HT1080 (cell line): ENCODE measurements around the gene NTM. TPM values are rescaled to one million over a fixed set of nuclear protein-coding genes. Genes with fewer than 3 reads are reported as not detected.
A peak's percentile ranks its signal among the peaks of the same experiment; 100 is the strongest.

Source experiments
- DNase-seq: peaks from one replicate; pipeline ENCODE4 v3.0.0-alpha.2; 2015; ENCODE audit warnings: low read depth
- total RNA-seq: library from RNA; depleted of rRNA; stranded (reverse); fragments of >200 nt; shearing (Covaris generic); gene quantifications from 2 replicates; pipeline ENCODE4 v1.2.3, GENCODE V29; 2014

The NTM gene
- total RNA-seq, 1 experiment from 2014 or later = 65.7 TPM

- DNase-seq = no peak
Observed at GRCh38 chr11:131597890-131598289, 227.5 kb downstream of the NTM start.

- DNase-seq = peak; percentile 34
Observed at GRCh38 chr11:131598305-131598704, 227.9 kb downstream of the NTM start.

DNA sequence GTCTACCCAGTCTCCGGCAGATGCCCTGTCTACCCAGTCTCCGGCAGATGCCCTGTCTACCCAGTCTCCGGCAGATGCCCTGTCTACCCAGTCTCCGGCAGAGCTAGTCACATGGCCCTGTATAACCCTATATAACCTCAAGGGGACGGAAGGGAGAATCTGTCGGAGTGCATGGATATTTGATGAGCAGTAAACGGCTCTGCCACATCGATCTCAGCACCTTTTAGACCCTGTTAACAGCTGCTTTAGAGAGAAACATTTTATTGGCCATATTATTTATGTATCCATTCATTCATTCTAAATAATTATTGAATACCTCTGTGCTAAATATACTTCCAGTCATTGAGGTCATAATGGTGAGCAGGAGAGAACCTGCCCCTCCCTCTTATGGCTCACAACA lies 228.9 kb downstream of the NTM start:
- DNase-seq = no peak

DNA sequence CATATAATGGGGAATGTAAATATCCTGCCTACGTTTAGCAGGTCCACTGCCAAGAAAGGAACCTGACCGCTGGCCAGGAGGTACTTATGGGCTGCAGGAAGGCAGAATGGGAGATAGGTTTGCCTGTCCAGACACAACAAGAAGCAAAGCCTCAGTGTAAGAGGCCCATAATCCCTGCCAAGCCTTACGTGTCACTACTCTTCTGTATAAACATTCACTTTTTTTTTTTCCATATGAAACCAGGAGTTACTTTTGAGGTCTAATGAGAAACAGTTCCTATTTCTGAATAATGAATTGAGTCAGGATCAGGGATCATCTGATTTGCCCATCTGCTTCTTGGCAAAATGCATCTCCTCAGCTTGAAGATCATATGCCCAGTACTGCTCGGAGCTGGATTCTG lies 230.2 kb downstream of the NTM start:
- DNase-seq = no peak

DNA sequence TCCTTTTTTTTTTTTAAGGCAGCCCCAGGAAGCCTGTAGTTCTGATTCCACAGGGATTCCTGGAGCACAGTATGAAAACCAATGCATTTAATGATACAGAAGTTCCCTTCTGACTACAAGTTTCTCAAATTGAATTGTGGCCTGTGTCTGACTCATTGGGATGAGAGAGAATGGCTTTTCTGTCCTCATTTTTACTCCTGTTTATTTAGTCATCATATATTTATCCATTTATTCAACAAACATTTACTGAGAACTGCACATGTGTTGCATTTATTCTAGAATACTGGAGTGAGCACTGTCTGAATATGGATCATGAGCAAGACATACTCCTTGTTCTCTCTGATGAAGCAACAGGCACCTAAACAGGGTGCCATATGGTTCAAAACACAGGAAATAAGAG lies 231.2 kb downstream of the NTM start:
- DNase-seq = peak; percentile 28

GRCh38 chr11:131602431-131602830 lies 232.0 kb downstream of the NTM start:
- no peak for DNase-seq

DNA sequence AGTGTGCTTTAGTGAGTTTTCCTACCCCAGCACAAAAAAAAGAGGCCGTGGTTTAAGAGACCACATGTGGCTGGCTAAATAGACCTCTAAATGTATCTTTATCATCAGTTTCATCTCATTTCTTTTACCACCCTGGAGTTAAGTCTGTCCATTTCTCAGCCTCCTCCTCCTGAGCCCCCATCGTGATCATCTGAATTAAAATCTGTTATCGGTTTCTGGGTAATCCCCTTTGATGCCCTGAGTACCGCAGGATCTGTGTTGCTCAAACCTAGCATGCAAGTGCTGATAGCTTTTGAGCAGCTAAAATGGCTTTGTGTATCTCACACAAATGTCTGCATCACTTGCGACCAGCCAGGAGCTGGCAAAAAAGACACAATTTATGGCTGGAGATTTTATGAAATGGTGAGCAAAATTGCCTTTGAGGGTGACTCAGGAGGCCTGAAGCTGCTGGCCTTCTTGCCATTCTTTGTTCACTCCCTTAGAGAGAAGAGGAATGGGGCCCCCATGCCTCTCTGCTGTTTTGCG lies 236.5 kb downstream of the NTM start:
- no peak for DNase-seq

GRCh38 chr11:131609337-131609736 lies 238.9 kb downstream of the NTM start:
- peak; percentile 97 for DNase-seq

- no peak for DNase-seq
Observed at GRCh38 chr11:131609921-131610320, 239.5 kb downstream of the NTM start.

- DNase-seq = no peak
Observed at GRCh38 chr11:131611322-131611721, 240.9 kb downstream of the NTM start.

GRCh38 chr11:131612533-131612932 lies 242.1 kb downstream of the NTM start:
- no peak for DNase-seq

DNA sequence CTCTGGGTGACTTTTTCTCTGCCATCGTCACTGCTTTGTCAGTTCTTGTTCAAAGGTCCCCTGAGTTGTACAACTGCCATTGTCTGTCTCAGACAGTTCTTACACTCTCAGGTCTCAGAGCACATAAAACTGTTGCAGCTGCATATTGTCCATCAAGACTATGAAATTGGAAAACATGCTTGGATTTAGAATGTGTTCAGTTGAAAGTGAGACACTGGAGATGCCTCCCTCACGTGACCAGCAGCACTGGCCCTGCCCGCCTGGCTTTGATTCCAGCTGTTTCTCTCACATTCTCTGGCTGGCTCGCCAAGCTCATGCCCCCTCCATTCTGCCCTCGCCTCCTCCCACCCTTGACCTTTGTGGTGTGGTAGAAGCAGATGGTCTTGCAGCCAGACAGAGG lies 244.2 kb downstream of the NTM start:
- no peak for DNase-seq

GRCh38 chr11:131615611-131616010 lies 245.2 kb downstream of the NTM start:
- DNase-seq = no peak

DNA sequence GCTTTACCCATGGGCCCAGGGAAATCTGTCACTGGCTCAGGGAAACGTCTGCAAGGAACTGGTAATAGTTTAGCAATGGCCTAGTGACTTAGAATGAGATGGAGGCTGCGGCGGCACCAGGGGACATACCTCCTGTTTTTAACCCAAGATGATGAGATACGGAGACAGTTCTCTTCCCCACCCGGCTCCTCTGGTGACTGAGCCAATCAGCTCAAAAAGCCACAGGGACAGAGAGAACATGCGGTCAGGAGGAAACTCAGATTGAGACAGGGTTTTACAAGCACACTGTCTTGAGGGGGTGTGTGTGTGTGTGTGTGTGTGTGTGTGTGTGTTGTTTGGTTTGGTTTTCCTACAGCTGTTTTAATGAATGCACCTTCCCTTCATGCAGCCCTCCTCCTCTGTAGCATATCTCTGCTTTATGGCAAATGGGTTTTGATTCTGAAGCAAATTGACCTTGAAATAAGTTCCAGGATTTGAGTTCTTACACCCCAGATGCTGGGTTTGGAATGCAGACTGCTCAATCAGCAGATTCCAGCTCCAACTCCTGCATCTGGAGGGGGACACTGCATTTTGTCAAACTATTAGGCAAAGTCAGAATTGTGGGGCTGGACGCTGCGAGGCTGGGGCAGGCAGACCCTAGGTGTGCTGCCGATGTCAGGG lies 246.2 kb downstream of the NTM start:
- no peak for DNase-seq

DNA sequence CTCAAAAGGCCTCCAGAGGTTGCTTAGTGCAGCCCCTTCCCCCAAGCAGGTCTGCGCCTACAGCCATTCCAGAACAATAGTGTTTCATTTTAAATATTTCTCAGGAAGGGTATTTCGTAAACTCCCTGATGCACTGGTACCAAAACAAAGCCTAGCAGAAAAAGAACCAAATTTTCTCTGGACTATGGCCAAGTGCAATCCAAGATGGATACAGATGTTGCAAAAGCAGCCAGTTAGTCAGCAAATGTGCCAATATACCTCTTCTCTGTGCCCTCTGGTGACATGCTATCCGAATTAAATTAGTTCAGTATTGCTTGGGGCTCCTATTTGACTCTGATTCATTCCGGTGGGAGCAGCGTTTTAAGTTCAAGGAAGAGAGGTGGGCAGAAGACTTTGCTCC lies 247.8 kb downstream of the NTM start:
- no peak for DNase-seq

DNA sequence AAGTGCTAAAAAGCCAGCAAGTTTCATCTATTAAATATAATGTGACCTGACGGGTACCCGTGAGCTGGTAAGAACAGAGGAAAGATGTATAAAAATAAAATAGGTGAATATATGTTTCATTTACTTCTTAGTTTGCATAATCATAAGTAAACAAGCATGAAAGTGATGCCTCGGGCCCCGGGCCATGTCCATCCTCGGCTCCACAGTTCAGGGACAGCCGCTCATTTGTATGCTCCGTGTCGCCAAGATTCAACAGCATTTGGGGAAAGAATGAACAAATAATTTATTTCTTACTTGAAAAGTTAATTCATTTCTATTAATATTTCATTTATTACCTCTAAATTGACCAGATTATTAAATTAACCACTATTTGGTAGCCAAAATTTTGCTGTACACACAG lies 251.8 kb downstream of the NTM start:
- no peak for DNase-seq

GRCh38 chr11:131624531-131624930 lies 254.1 kb downstream of the NTM start:
- peak; percentile 70 for DNase-seq

DNA sequence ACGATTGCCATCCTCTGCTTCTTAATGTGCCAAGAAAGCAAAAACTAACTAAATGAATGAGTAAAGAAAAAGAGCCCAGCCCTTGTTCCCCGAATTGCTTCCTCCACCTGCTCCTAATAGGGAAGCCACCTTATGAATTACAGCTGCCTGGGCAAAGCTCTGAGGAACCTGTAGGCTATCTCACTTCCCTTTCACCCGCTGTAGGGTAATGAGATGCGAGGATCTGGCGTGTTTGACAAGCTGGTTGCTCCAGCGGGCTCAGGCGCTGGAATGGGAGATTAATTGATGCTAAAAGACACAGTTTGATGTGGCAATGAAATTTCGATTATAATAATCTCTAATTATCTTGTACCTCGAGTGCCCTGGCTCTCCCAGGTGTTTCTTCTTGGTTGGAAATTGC lies 256.4 kb downstream of the NTM start:
- no peak for DNase-seq

DNA sequence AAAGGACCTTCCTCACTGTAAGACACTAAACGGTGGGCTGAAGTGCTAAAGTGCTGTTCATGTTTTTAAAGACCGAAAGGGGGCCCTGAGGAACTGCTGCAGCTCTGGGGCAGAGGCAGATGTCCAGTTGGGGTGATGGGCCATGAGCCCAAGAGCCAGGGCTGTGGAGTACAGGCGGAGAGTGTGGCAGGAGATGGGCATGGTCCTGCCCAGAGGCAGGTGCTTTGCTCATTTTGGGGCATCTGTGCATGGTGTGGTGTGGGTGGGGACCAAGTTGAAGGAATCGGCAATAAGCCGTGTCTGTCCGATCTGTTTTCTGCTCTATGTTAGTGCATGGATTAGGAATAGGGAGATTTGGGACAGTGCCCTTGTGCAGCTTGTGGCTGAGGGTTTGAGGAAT lies 258.3 kb downstream of the NTM start:
- no peak for DNase-seq

GRCh38 chr11:131629925-131630540 lies 259.6 kb downstream of the NTM start:
- peak; percentile 18 for DNase-seq

GRCh38 chr11:131632971-131633370 lies 262.6 kb downstream of the NTM start:
- DNase-seq = no peak

GRCh38 chr11:131633921-131634715 lies 263.7 kb downstream of the NTM start:
- DNase-seq = no peak
